Ovary (tissue), 3 donors: ENCODE data around the gene TMEM272.

Experiments
- EP300 ChIP-seq: sonication (generic); formaldehyde crosslinking; IDR thresholded peaks from one replicate; pipeline ENCODE4 v1.6.1; 2017; ENCODE audit warnings: antibody characterized with exemption
- POLR2A ChIP-seq: fragments of 450-650 bp; IDR thresholded peaks from one replicate; pipeline ENCODE4 v1.6.1; 2017; ENCODE audit warnings: antibody characterized with exemption, mild to moderate bottlenecking, moderate library complexity
- TF ChIP-seq, protein P1 (sequence below), 3 donors: fragments of 450-650 bp in 2 of 3; fragments of 200-600 bp in 1 of 3; IDR thresholded peaks; one replicate each; pipeline versions ENCODE4 v1.5.1 to v1.8.0; 2016 to 2022; ENCODE audit warnings: antibody characterized with exemption in 3 of 3, mild to moderate bottlenecking in 1 of 3
- donor health status: DM: no; HTN: no; CAD: no.

DNA sequence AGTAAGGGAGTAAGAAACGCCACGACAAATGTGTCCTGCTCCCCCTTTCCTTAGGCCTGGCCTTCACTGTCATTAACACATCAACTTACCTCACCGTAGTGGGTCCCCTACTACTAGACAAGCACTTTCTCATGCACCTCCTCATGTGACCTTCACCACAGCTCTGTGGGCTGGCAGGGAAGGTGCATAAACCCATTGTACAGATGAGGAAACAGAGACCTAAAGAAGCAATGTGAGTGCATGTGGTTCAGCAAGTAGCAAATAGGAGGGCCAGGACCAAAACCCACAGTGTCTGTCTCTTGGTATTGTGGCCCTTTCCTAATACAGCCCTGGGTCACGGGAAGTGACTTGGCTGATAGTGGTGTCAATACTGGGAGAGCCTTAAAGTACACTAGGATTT is 22.1 kb upstream of the TMEM272 start:
- TF ChIP-seq, protein P1, sequence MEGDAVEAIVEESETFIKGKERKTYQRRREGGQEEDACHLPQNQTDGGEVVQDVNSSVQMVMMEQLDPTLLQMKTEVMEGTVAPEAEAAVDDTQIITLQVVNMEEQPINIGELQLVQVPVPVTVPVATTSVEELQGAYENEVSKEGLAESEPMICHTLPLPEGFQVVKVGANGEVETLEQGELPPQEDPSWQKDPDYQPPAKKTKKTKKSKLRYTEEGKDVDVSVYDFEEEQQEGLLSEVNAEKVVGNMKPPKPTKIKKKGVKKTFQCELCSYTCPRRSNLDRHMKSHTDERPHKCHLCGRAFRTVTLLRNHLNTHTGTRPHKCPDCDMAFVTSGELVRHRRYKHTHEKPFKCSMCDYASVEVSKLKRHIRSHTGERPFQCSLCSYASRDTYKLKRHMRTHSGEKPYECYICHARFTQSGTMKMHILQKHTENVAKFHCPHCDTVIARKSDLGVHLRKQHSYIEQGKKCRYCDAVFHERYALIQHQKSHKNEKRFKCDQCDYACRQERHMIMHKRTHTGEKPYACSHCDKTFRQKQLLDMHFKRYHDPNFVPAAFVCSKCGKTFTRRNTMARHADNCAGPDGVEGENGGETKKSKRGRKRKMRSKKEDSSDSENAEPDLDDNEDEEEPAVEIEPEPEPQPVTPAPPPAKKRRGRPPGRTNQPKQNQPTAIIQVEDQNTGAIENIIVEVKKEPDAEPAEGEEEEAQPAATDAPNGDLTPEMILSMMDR (IDR thresholded peaks at IDR 0.05): no peak
- TF ChIP-seq EP300: no peak
- TF ChIP-seq POLR2A: no peak
